Suprapubic skin (tissue), 4 donors: ENCODE data around the gene PGA4. TPM values are rescaled to one million over a fixed set of nuclear protein-coding genes. Genes with fewer than 3 reads are reported as not detected.

Experiments used
- DNase-seq, 2 donors: peaks; one replicate each; pipeline ENCODE4 v3.0.0-alpha.2; 2019; ENCODE audit warnings: low spot score in 2 of 2
- H3K27ac ChIP-seq: fragments of 200-600 bp; sonication (generic); one replicate; pipeline ENCODE4 v1.5.1; 2019
- H3K27me3 ChIP-seq: fragments of 200-600 bp; sonication (generic); one replicate; pipeline ENCODE4 v1.5.1; 2019
- H3K36me3 ChIP-seq: fragments of 200-600 bp; sonication (generic); one replicate; pipeline ENCODE4 v1.5.1; 2019
- H3K4me1 ChIP-seq: fragments of 200-600 bp; sonication (generic); one replicate; pipeline ENCODE4 v1.5.1; 2019
- H3K4me3 ChIP-seq: fragments of 200-600 bp; sonication (generic); one replicate; pipeline ENCODE4 v1.5.1; 2019; ENCODE audit warnings: mild to moderate bottlenecking
- H3K9me3 ChIP-seq: fragments of 200-600 bp; sonication (generic); one replicate; pipeline ENCODE4 v1.5.1; 2019
- CTCF ChIP-seq, 2 donors: fragments of 200-600 bp in 1 of 2; fragments of 450-650 bp in 1 of 2; sonication (generic) in 1 of 2; IDR thresholded peaks; one replicate each; pipeline ENCODE4 v1.5.1; 2016 to 2019; ENCODE audit warnings: antibody characterized with exemption in 2 of 2, mild to moderate bottlenecking in 1 of 2, moderate library complexity in 1 of 2
- EP300 ChIP-seq: sonication (generic); formaldehyde crosslinking; IDR thresholded peaks from one replicate; pipeline ENCODE4 v1.6.1; 2017; ENCODE audit warnings: antibody characterized with exemption
- POLR2A ChIP-seq, 2 donors: fragments of 450-650 bp; IDR thresholded peaks; one replicate each; pipeline ENCODE4 v1.6.1; 2017; ENCODE audit warnings: antibody characterized with exemption in 2 of 2, mild to moderate bottlenecking in 2 of 2, moderate library complexity in 2 of 2
- POLR2AphosphoS5 ChIP-seq, 3 donors: sonication (generic); formaldehyde crosslinking; IDR thresholded peaks; one replicate each; pipeline ENCODE4 v1.6.1; 2017; ENCODE audit warnings: antibody characterized with exemption in 3 of 3
- WGBS: methylation state at CpG from one replicate; pipeline ENCODE4 v1.1.5; 2018; 5-methylcytosine and 5-hydroxymethylcytosine counted together
- total RNA-seq, 4 donors: library from RNA; depleted of rRNA; stranded (reverse); fragments of >200 nt; gene quantifications; one replicate each; pipeline ENCODE4 v1.1.0, GENCODE V29; 2016

PGA4 gene
- total RNA-seq, 4 donors from 2014 or later: 4.8 TPM; not detected in 3

- DNase-seq: no peak
- Histone ChIP-seq H3K36me3 (no peaks in the 10 kb centered on the region), H3K4me3 (no peak overlapping the region), H3K9me3 (no peaks in the 10 kb centered on the region), H3K4me1 (no peaks in the 10 kb centered on the region), H3K27ac (no peak overlapping the region), H3K27me3 (no peaks in the 10 kb centered on the region)
- no peak for TF ChIP-seq CTCF (IDR thresholded peaks at IDR 0.05)
- TF ChIP-seq POLR2A (IDR thresholded peaks at IDR 0.05): no peak
- no peak for TF ChIP-seq EP300
- TF ChIP-seq POLR2AphosphoS5 (IDR thresholded peaks at IDR 0.05): no peak
- 90% methylated on average over 9 of the region's 9 CpGs for WGBS
Measured at GRCh38 chr11:61258546-61258945, 36.4 kb downstream of the PGA4 start.

GRCh38 chr11:61259363-61259762 is 37.2 kb downstream of the PGA4 start:
- H3K27me3 ChIP-seq: no peaks in the 10 kb centered on the region
- no peaks in the 10 kb centered on the region for H3K4me1 ChIP-seq
- TF ChIP-seq POLR2AphosphoS5 (IDR thresholded peaks at IDR 0.05): no peak
- no peaks in the 10 kb centered on the region for H3K9me3 ChIP-seq
- WGBS: 87% methylated on average over 6 of the region's 6 CpGs
- no peak overlapping the region for H3K4me3 ChIP-seq
- no peak for DNase-seq
- no peaks in the 10 kb centered on the region for H3K36me3 ChIP-seq
- H3K27ac ChIP-seq: no peak overlapping the region

- no peak overlapping the region for H3K27ac ChIP-seq
- TF ChIP-seq CTCF (IDR thresholded peaks at IDR 0.05): no peak
- no peak for TF ChIP-seq POLR2A (IDR thresholded peaks at IDR 0.05)
- no peak for TF ChIP-seq EP300
- TF ChIP-seq POLR2AphosphoS5 (IDR thresholded peaks at IDR 0.05): no peak
- DNase-seq: no peak
- no peaks in the 10 kb centered on the region for H3K27me3 ChIP-seq
- no peak overlapping the region for H3K4me3 ChIP-seq
- no peaks in the 10 kb centered on the region for H3K4me1 ChIP-seq
- no peaks in the 10 kb centered on the region for H3K36me3 ChIP-seq
- H3K9me3 ChIP-seq: no peaks in the 10 kb centered on the region
- WGBS: 82% methylated on average over 4 of the region's 6 CpGs
Measured at GRCh38 chr11:61264371-61264770, 42.2 kb downstream of the PGA4 start.

GRCh38 chr11:61264795-61265194 is 42.6 kb downstream of the PGA4 start:
- no peak overlapping the region for H3K27ac ChIP-seq
- no peaks in the 10 kb centered on the region for H3K4me1 ChIP-seq
- H3K9me3 ChIP-seq: no peaks in the 10 kb centered on the region
- no peak overlapping the region for H3K4me3 ChIP-seq
- H3K27me3 ChIP-seq: no peaks in the 10 kb centered on the region
- no peak for DNase-seq
- WGBS: 93% methylated on average over 11 of the region's 14 CpGs
- H3K36me3 ChIP-seq: no peaks in the 10 kb centered on the region
- TF ChIP-seq CTCF (IDR thresholded peaks at IDR 0.05) (no peak), POLR2A (IDR thresholded peaks at IDR 0.05) (no peak), EP300 (no peak), POLR2AphosphoS5 (IDR thresholded peaks at IDR 0.05) (no peak)

GRCh38 chr11:61265357-61265756 is 43.2 kb downstream of the PGA4 start:
- Histone ChIP-seq H3K27me3 (no peaks in the 10 kb centered on the region), H3K27ac (no peak overlapping the region), H3K36me3 (no peaks in the 10 kb centered on the region), H3K4me1 (no peaks in the 10 kb centered on the region), H3K9me3 (no peaks in the 10 kb centered on the region), H3K4me3 (no peak overlapping the region)
- no peak for TF ChIP-seq CTCF (IDR thresholded peaks at IDR 0.05)
- TF ChIP-seq POLR2A (IDR thresholded peaks at IDR 0.05): no peak
- no peak for TF ChIP-seq EP300
- no peak for TF ChIP-seq POLR2AphosphoS5 (IDR thresholded peaks at IDR 0.05)
- DNase-seq: no peak
- WGBS: 94% methylated on average over 13 of the region's 14 CpGs

- WGBS: 72% methylated on average over 4 of the region's 4 CpGs
- Histone ChIP-seq H3K4me3 (no peak overlapping the region), H3K27me3 (no peaks in the 10 kb centered on the region)
Measured at GRCh38 chr11:61266602-61267001, 44.5 kb downstream of the PGA4 start.

More at GRCh38 chr11:61266602-61267001, 44.5 kb downstream of the PGA4 start:
- no peaks in the 10 kb centered on the region for H3K9me3 ChIP-seq
- TF ChIP-seq CTCF (IDR thresholded peaks at IDR 0.05) (no peak), POLR2AphosphoS5 (IDR thresholded peaks at IDR 0.05) (no peak), EP300 (no peak), POLR2A (IDR thresholded peaks at IDR 0.05) (no peak)
- no peak for DNase-seq
- H3K36me3 ChIP-seq: no peaks in the 10 kb centered on the region
- H3K4me1 ChIP-seq: no peaks in the 10 kb centered on the region
- no peak overlapping the region for H3K27ac ChIP-seq
